DND-41 (cell line): ENCODE results near the gene MSI2.

Experiments
- ATAC-seq: fragments of 200-7000 bp; cut with Tn5 transposase; 3 replicates; pipeline ENCODE4 v1.9.1; 2021; ENCODE audit warnings: low read depth; ENCODE audit not compliant: insufficient read depth
- DNase-seq: peaks from one replicate; pipeline ENCODE4 v3.0.0-alpha.2; 2020
- H2AFZ ChIP-seq: 2 replicates; pipeline ENCODE4 v1.6.0; 2012; ENCODE audit warnings: low read depth, low read length
- H3K27ac ChIP-seq: 2 replicates; pipeline ENCODE4 v1.5.1; 2012; ENCODE audit warnings: low read length, inconsistent platforms
- H3K27me3 ChIP-seq: fragments of 200-600 bp; sonication (generic); 2 replicates; pipeline ENCODE4 v1.6.0; 2012; ENCODE audit warnings: low read length, mild to moderate bottlenecking, inconsistent platforms; ENCODE audit not compliant: insufficient read depth, poor library complexity
- H3K36me3 ChIP-seq: 2 replicates; pipeline ENCODE4 v1.5.1; 2012; ENCODE audit warnings: low read length, inconsistent platforms; ENCODE audit not compliant: insufficient read depth
- H3K4me1 ChIP-seq: 2 replicates; pipeline ENCODE4 v1.5.1; 2012; ENCODE audit warnings: mild to moderate bottlenecking, low read length; ENCODE audit not compliant: insufficient read depth
- H3K4me2 ChIP-seq: 2 replicates; pipeline ENCODE4 v1.6.0; 2012; ENCODE audit warnings: mild to moderate bottlenecking, moderate library complexity, low read length, inconsistent platforms; ENCODE audit not compliant: insufficient read depth
- H3K4me3 ChIP-seq, 2 experiments: fragments of 200-600 bp in 1 of 2; shearing (Covaris generic) in 1 of 2; 2 replicates each; pipeline ENCODE4 v1.5.1; 2012 to 2016; ENCODE audit warnings: inconsistent platforms in 2 of 2, low read length in 2 of 2, mild to moderate bottlenecking in 2 of 2, low read depth in 1 of 2, moderate library complexity in 1 of 2
- H3K79me2 ChIP-seq: 2 replicates; pipeline ENCODE4 v1.6.0; 2012; ENCODE audit warnings: low read length, inconsistent platforms; ENCODE audit not compliant: insufficient read depth
- H3K9ac ChIP-seq: 2 replicates; pipeline ENCODE4 v1.6.0; 2012; ENCODE audit warnings: low read depth, mild to moderate bottlenecking, inconsistent platforms, low read length, moderate library complexity
- H3K9me3 ChIP-seq: 2 replicates; pipeline ENCODE4 v1.5.1; 2012; ENCODE audit warnings: low read length, moderate library complexity, mild to moderate bottlenecking, inconsistent platforms; ENCODE audit not compliant: insufficient read depth, severe bottlenecking
- H4K20me1 ChIP-seq: 2 replicates; pipeline ENCODE4 v1.6.0; 2012; ENCODE audit warnings: low read length; ENCODE audit not compliant: insufficient read depth
- CTCF ChIP-seq: IDR thresholded peaks from 2 replicates; pipeline ENCODE4 v1.5.1; 2012; ENCODE audit warnings: borderline replicate concordance, low read length, moderate library complexity, mild to moderate bottlenecking; ENCODE audit not compliant: poor library complexity, severe bottlenecking; ENCODE audit errors: extremely low read depth
- EZH2 ChIP-seq: IDR thresholded peaks from 3 replicates; pipeline ENCODE4 v1.6.1; 2012; ENCODE audit warnings: borderline replicate concordance, low read depth, mild to moderate bottlenecking, moderate library complexity, low read length, inconsistent platforms; ENCODE audit not compliant: severe bottlenecking

The MSI2 gene

GRCh38 chr17:57493625-57494024 is 237.3 kb downstream of the MSI2 start:
- Histone ChIP-seq H3K27ac (peak overlapping the region; percentile 91), H2AFZ (no peak overlapping the region)

GRCh38 chr17:57494443-57494842 is 238.1 kb downstream of the MSI2 start:
- TF ChIP-seq EZH2 (no peak), CTCF (no peak)
- peaks cover 95% of the 10 kb centered on the region for H3K4me1 ChIP-seq
- ATAC-seq (no peak), DNase-seq (no peak)
- no peak overlapping the region for H2AFZ ChIP-seq
- no peaks in the 10 kb centered on the region for H3K27me3 ChIP-seq
- H3K27ac ChIP-seq = peak overlapping the region; percentile 91
- no peaks in the 10 kb centered on the region for H3K9me3 ChIP-seq
- peaks cover 96% of the 10 kb centered on the region for H3K79me2 ChIP-seq
- no peak overlapping the region for H3K9ac ChIP-seq
- H3K4me3 ChIP-seq = no peak overlapping the region
- H4K20me1 ChIP-seq = 0 out of 2 replicates have a peak, but pooled peaks cover 3% of the 10 kb centered on the region
- H3K36me3 ChIP-seq = peaks cover 83% of the 10 kb centered on the region
- H3K4me2 ChIP-seq = no peak overlapping the region

More at GRCh38 chr17:57493625-57494024, 237.3 kb downstream of the MSI2 start:
- ATAC-seq = no peak
- H3K36me3 ChIP-seq = peaks cover 91% of the 10 kb centered on the region
- H3K4me3 ChIP-seq = no peak overlapping the region
- H3K4me2 ChIP-seq = no peak overlapping the region
- no peaks in the 10 kb centered on the region for H3K27me3 ChIP-seq
- no peaks in the 10 kb centered on the region for H3K9me3 ChIP-seq
- no peak for DNase-seq
- no peak for TF ChIP-seq EZH2
- no peak for TF ChIP-seq CTCF
- H4K20me1 ChIP-seq = 0 out of 2 replicates have a peak, but pooled peaks cover 3% of the 10 kb centered on the region
- H3K4me1 ChIP-seq = peaks cover 96% of the 10 kb centered on the region
- H3K9ac ChIP-seq = no peak overlapping the region
- peaks cover 98% of the 10 kb centered on the region for H3K79me2 ChIP-seq

GRCh38 chr17:57495771-57496170 is 239.4 kb downstream of the MSI2 start:
- Histone ChIP-seq H3K27me3 (no peaks in the 10 kb centered on the region), H2AFZ (no peak overlapping the region), H3K4me2 (no peak overlapping the region), H3K9me3 (no peaks in the 10 kb centered on the region), H3K4me1 (peaks cover 94% of the 10 kb centered on the region), H4K20me1 (0 out of 2 replicates have a peak, but pooled peaks cover 3% of the 10 kb centered on the region), H3K4me3 (no peak overlapping the region), H3K9ac (no peak overlapping the region), H3K79me2 (peaks cover 96% of the 10 kb centered on the region), H3K36me3 (peaks cover 81% of the 10 kb centered on the region), H3K27ac (peak overlapping the region; percentile 59)
- DNase-seq = no peak
- TF ChIP-seq EZH2 = no peak
- no peak for TF ChIP-seq CTCF
- no peak for ATAC-seq

- Histone ChIP-seq H2AFZ (no peak overlapping the region), H3K79me2 (peaks cover 96% of the 10 kb centered on the region), H3K9ac (no peak overlapping the region), H3K4me2 (no peak overlapping the region), H3K27me3 (no peaks in the 10 kb centered on the region), H4K20me1 (peaks cover 8% of the 10 kb centered on the region; the same call in 1 of the 2 replicates), H3K36me3 (peaks cover 80% of the 10 kb centered on the region), H3K4me1 (peaks cover 94% of the 10 kb centered on the region), H3K27ac (peak overlapping the region; percentile 59), H3K9me3 (no peaks in the 10 kb centered on the region), H3K4me3 (no peak overlapping the region)
- TF ChIP-seq CTCF (no peak), EZH2 (no peak)
- DNase-seq = no peak
- ATAC-seq = no peak
These were observed 240.1 kb downstream of the MSI2 start for GRCh38 chr17:57496382-57496781.
